Measurements from ENCODE around the gene ACYP1.
A peak's percentile ranks its signal among the peaks of the same experiment; 100 is the strongest.

ACYP1 gene

DNA sequence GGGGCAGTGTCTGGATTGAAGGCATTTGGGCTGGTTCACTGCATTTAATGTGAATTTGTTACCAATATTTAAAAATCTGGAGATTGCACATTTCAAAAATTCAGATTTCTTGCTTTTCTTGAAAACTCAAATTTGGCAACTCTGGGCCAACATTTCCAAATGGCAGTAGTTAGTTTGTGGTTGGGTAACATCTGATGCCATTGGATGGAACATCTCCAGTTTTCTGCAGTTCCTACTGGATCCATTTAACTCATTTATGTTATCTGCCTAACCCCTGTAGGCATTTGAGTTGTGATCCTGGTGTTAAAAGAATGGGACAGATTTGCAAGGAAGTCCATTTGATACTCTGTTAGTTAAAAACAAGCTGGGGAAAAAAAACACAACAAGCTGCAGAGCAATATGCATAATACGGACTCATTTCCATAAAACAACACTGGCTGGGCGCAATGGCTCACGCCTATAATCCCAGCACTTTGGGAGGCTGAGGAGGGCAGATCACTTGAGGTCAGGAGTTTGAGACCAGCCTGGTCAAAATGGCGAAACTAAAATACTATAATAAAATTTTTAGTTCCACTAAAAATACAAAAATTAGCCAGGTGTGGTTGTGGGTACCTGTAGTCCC, 53.2 kb downstream of the ACYP1 start:
- TF ChIP-seq, protein P1, sequence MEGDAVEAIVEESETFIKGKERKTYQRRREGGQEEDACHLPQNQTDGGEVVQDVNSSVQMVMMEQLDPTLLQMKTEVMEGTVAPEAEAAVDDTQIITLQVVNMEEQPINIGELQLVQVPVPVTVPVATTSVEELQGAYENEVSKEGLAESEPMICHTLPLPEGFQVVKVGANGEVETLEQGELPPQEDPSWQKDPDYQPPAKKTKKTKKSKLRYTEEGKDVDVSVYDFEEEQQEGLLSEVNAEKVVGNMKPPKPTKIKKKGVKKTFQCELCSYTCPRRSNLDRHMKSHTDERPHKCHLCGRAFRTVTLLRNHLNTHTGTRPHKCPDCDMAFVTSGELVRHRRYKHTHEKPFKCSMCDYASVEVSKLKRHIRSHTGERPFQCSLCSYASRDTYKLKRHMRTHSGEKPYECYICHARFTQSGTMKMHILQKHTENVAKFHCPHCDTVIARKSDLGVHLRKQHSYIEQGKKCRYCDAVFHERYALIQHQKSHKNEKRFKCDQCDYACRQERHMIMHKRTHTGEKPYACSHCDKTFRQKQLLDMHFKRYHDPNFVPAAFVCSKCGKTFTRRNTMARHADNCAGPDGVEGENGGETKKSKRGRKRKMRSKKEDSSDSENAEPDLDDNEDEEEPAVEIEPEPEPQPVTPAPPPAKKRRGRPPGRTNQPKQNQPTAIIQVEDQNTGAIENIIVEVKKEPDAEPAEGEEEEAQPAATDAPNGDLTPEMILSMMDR (IDR thresholded peaks at IDR 0.05; ENCODE audit: low read depth, low read length), result no peak
- no peak for TF ChIP-seq MYC (IDR thresholded peaks at IDR 0.05; ENCODE audit: low read depth, low read length)
- no peak for TF ChIP-seq POLR2A (IDR thresholded peaks at IDR 0.05; ENCODE audit: extremely low read depth, insufficient read length)
- TF ChIP-seq, protein P2, sequence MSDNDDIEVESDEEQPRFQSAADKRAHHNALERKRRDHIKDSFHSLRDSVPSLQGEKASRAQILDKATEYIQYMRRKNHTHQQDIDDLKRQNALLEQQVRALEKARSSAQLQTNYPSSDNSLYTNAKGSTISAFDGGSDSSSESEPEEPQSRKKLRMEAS (IDR thresholded peaks at IDR 0.05; ENCODE audit: low read depth, low read length), result no peak
- DNase-seq (ENCODE audit: low read depth), result no peak
- no peak overlapping the region for H3K4me3 ChIP-seq (ENCODE audit: low read depth, low read length)

DNA sequence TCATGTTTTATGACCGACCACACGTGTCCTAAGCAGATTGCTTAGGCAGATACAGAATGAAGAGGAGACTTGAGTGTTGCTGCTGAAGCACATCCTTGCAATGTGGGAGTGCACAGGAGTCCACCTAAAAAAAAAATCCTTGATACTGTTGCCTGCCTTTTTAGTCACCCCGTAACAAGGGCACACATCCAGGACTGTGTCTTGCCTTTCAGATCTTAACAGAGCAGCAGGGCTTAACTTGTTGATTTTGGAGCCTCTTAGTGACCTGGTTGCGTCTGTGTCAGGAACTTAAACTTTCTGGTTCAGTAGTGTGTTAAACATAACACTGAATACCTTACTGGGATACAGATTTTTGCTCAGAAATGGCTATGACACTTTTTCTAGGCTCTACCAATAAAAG, 54.6 kb downstream of the ACYP1 start:
- H3K4me3 ChIP-seq (ENCODE audit: low read depth, low read length), result no peak overlapping the region
- no peak for DNase-seq (ENCODE audit: low read depth)
- TF ChIP-seq, protein P1 (IDR thresholded peaks at IDR 0.05; ENCODE audit: low read depth, low read length), result no peak
- TF ChIP-seq POLR2A (IDR thresholded peaks at IDR 0.05; ENCODE audit: extremely low read depth, insufficient read length) (no peak), MYC (IDR thresholded peaks at IDR 0.05; ENCODE audit: low read depth, low read length) (no peak)
- TF ChIP-seq, protein P2 (IDR thresholded peaks at IDR 0.05; ENCODE audit: low read depth, low read length), result no peak

DNA sequence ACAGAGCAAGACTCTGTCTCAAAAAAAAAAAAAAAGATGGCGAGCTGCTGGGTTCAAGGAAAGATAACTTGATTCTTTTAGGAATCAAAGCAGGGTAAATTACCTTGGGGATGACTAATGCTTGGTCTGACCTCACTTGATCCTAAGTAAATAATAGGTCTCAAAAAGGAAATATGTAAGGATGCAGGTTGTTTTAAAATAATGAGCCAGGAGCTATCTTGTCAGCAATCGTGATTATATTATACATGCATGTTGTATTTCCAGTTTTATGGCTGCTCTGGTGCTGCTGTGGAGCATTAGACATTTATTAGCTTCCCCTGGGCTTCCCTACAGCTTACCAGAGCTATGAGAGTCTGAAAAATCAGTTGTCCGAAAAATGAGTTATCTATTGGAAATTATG, 58.5 kb downstream of the ACYP1 start:
- TF ChIP-seq, protein P1 (IDR thresholded peaks at IDR 0.05; ENCODE audit: low read depth, low read length), result no peak
- TF ChIP-seq, protein P2 (IDR thresholded peaks at IDR 0.05; ENCODE audit: low read depth, low read length), result no peak
- TF ChIP-seq POLR2A (IDR thresholded peaks at IDR 0.05; ENCODE audit: extremely low read depth, insufficient read length), result no peak
- TF ChIP-seq MYC (IDR thresholded peaks at IDR 0.05; ENCODE audit: low read depth, low read length), result no peak
- no peak overlapping the region for H3K4me3 ChIP-seq (ENCODE audit: low read depth, low read length)
- DNase-seq (ENCODE audit: low read depth), result no peak

DNA sequence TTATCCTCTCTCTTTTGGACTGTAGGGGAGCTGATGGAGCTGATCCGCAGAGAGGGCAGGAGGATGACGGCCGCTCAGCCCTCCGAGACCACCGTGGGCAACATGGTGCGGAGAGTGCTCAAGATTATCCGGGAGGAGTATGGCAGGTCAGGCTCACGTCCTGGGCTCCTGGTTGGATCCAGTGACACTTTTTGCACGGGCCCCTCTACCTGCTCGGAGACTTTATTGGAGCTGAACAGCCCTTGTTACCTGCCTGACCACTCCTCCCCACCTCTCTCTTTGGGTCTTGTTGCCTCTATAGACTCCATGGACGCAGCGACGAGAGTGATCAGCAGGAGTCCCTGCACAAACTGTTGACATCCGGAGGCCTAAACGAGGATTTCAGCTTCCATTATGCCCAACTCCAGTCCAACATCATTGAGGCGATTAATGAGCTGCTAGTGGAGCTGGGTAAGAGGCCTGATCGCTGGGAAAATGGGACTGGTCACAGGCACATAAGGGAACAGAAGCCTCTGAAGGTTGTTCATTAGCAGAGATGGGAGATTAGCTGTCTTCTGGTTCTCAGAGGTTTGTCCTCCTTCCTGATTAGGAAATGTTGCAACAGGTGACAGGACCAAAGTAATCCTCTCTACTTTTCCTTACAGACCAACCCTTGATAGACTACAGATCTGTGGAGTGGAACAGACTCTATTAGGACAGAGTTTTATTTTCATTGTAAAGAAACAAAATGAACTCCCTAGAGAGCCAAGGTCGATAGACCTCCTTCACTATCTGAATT, 60.4 kb downstream of the ACYP1 start:
- TF ChIP-seq, protein P2 (IDR thresholded peaks at IDR 0.05; ENCODE audit: low read depth, low read length), result no peak
- peak; percentile 10 for DNase-seq (ENCODE audit: low read depth)
- peak overlapping the region; percentile 92 for H3K4me3 ChIP-seq (ENCODE audit: low read depth, low read length)
